ENCODE results near the gene C3orf70.

C3orf70 gene

DNA sequence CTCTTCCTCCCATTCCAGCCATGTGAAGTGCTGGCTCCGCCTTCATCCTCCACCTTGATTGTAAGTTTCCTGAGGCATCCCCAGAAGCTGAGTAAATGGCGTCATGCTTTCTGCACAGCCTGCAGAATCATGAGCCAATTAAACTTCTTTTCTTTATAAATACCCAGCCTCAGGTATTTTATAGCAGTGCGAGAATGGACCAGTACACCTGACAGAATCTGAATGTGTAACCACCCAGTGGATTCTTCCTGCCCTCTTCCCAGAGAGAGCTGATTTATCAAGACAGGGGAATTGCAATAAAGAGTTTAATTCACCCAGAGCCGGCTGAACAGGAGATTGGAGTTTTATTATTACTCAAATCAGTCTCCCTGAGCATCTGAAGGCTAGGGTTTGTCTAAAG is 86.6 kb downstream of the C3orf70 start:
- DNase-seq (ENCODE audit: low spot score) = no peak
- TF ChIP-seq, protein P1, sequence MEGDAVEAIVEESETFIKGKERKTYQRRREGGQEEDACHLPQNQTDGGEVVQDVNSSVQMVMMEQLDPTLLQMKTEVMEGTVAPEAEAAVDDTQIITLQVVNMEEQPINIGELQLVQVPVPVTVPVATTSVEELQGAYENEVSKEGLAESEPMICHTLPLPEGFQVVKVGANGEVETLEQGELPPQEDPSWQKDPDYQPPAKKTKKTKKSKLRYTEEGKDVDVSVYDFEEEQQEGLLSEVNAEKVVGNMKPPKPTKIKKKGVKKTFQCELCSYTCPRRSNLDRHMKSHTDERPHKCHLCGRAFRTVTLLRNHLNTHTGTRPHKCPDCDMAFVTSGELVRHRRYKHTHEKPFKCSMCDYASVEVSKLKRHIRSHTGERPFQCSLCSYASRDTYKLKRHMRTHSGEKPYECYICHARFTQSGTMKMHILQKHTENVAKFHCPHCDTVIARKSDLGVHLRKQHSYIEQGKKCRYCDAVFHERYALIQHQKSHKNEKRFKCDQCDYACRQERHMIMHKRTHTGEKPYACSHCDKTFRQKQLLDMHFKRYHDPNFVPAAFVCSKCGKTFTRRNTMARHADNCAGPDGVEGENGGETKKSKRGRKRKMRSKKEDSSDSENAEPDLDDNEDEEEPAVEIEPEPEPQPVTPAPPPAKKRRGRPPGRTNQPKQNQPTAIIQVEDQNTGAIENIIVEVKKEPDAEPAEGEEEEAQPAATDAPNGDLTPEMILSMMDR (conservative IDR thresholded peaks at IDR 0.05; ENCODE audit: low read depth) = no peak
- ChIA-PET POLR2A (ENCODE audit: low non-redundant PET) (no interaction called here), CTCF (no interaction called here)
- H3K27ac ChIP-seq = no peak overlapping the region

DNA sequence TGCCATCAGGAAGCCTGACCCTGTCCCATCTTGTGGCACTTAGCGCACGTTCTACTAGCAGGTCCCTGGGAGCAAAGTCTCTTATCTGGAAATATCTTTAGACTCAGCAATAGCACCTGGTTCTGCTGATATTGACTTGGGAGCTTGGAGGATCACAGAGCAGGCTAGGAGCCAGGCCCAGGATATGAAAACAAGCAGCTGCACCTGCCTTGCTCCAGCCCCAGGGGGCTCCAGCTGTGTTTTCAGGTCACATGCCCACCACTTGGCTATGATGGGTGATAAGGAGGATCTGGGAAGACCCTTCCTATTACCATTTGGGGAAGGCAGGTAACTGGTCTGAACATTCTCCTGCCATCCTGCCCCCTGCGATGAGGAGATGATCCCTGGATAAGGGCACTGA is 87.8 kb downstream of the C3orf70 start:
- POLR2A ChIA-PET (ENCODE audit: low non-redundant PET) = no interaction called here
- DNase-seq (ENCODE audit: low spot score) = no peak
- TF ChIP-seq, protein P1 (conservative IDR thresholded peaks at IDR 0.05; ENCODE audit: low read depth) = no peak
- CTCF ChIA-PET = no interaction called here
- no peak overlapping the region for H3K27ac ChIP-seq

DNA sequence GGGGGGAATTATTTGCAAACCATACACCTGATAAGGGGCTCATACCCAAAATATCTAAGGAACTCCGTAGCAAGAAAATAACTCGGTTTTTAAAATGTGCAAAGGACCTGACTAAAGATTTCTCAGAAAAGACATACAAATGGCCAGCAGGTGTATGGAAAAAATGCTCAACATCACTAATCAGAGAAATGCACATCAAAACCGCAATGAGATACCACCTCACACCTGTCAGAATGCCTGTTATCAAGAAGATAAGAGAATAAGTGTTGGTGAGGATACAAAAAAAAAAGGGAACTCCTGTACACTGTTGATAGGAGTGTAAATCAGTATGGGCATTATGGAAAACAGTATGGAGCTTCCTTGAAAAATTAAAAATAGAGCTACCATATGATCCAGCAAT is 89.4 kb downstream of the C3orf70 start:
- no peak overlapping the region for H3K27ac ChIP-seq
- ChIA-PET POLR2A (ENCODE audit: low non-redundant PET) (no interaction called here), CTCF (no interaction called here)
- TF ChIP-seq, protein P1 (conservative IDR thresholded peaks at IDR 0.05; ENCODE audit: low read depth) = no peak
- DNase-seq (ENCODE audit: low spot score) = no peak

DNA sequence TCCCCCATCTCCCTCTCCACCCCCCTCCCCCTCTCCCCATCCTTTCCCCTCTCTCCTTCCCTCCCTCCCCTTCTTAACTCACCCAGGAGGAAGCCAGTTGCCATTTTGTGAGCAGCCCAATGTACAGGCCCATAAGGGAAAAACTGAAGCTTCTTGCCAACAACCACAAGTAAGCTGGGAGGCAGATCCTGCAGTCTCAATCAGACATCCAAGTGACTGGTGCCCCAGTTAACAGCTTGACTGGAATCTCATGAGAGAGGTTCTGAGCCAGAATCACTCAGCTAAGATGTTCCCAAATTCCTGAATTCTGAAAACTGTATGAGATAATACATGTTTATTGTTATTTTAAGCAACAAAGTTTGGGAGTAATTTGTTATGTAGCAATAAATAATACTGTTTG is 90.7 kb downstream of the C3orf70 start:
- ChIA-PET CTCF (no interaction called here), POLR2A (ENCODE audit: low non-redundant PET) (no interaction called here)
- no peak overlapping the region for H3K27ac ChIP-seq
- TF ChIP-seq, protein P1 (conservative IDR thresholded peaks at IDR 0.05; ENCODE audit: low read depth) = no peak
- no peak for DNase-seq (ENCODE audit: low spot score)

DNA sequence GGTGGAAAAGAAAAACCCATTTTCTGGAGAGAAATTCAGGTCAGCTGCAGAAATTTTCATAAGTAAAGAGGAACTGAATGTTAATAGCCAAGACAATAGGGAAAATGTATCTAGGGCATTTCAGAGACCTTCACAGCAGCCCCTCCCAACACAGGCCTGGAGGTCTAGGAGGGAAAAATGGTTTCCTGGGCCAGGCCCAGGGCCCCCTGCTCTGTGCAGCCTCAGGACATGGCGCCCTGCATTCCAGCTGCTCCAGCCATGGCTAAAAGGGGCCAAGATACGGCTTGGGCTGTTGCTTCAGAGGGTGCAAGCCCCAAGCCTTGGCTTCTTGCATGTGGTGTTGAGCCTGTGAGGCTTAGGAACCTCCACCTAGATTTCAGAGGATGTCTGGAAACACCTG is 92.2 kb downstream of the C3orf70 start:
- no peak overlapping the region for H3K27ac ChIP-seq
- TF ChIP-seq, protein P1 (conservative IDR thresholded peaks at IDR 0.05; ENCODE audit: low read depth) = no peak
- DNase-seq (ENCODE audit: low spot score) = no peak
- POLR2A ChIA-PET (ENCODE audit: low non-redundant PET) = no interaction called here
- CTCF ChIA-PET = no interaction called here

DNA sequence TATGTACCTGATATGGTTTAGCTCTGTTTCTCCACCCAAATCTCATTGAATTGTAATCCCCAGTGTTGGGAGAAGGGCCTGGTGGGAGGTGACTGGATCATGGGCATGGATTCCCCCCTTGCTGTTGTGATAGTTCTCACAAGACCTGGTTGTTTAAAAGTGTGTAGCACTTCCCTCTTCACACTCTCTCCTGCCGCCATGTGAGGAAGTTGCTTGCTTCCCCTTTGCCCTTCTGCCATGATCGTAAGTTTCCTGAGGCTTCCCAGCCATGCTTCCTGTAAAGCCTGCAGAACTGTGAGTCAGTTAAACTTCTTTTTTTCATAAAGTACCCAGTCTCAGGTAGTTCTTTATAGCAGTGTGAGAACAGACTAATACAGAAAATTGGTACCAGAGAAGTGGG is 93.1 kb downstream of the C3orf70 start:
- H3K27ac ChIP-seq = no peak overlapping the region
- POLR2A ChIA-PET (ENCODE audit: low non-redundant PET) = no interaction called here
- CTCF ChIA-PET = no interaction called here
- TF ChIP-seq, protein P1 (conservative IDR thresholded peaks at IDR 0.05; ENCODE audit: low read depth) = no peak
- no peak for DNase-seq (ENCODE audit: low spot score)

DNA sequence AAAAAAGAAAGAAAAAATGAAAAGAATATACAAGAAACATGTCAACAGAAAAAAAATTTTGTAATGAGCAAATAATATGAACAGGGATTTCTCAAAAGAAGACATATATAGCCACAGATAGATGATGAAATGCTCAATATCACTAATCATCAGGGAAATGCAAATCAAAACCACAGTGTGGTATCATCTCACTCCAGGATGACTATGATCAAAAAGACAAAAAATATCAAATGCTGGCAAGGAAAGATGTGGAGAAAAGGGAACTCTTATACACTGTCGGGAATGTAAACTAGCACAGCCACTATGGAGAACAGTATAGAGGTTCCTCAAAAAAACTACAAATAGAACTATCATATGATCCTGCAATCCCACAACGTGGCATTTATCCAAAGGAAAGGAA is 94.1 kb downstream of the C3orf70 start:
- no peak for DNase-seq (ENCODE audit: low spot score)
- TF ChIP-seq, protein P1 (conservative IDR thresholded peaks at IDR 0.05; ENCODE audit: low read depth) = no peak
- H3K27ac ChIP-seq = no peak overlapping the region
- POLR2A ChIA-PET (ENCODE audit: low non-redundant PET) = no interaction called here
- CTCF ChIA-PET = no interaction called here
